ENCODE measurements around the gene GRID1.

GRID1 gene

GRCh38 chr10:85638797-85639196 lies 727.8 kb downstream of the GRID1 start:
- no peak for DNase-seq

DNA sequence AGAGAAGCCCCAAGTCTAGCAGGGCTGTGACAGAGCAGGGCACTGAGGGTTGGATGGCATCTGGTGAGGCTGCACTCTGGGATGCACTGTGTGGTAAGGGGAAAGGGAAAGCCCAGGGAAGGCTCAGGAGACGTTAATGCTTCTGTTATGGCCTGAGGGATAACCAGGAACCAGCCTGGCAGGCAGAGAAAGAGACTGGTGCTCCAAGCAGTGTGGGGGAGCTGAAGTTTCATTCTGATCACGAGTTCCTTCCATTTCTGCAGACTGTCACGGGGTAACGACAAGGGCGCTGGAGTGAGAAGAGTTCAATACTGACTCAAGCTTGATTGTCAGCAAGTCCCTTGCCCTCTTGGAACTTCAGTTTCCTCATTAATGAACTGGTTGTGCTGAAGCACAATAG lies 730.9 kb downstream of the GRID1 start:
- no peak for DNase-seq

GRCh38 chr10:85624511-85624910 lies 742.1 kb downstream of the GRID1 start:
- no peak for DNase-seq

DNA sequence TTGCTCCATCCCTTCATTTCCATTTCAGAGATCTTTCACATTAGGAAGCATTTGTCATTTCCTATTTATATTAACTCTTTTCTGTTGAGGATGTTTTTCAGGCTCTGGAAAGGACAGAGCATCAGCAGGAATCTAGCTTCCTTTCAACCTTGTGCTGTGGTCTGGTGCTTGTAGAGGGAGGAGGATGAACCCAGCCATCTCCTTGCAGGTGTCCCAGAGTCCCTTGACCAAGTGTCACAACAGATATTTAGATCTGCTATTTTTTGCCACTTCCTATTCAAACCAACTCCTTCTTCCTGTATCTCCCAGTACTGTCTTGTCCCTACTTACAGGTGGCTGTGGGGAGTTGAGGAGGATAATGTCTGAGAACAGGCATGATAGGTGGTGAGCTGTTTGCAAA lies 742.8 kb downstream of the GRID1 start:
- DNase-seq, result no peak

DNA sequence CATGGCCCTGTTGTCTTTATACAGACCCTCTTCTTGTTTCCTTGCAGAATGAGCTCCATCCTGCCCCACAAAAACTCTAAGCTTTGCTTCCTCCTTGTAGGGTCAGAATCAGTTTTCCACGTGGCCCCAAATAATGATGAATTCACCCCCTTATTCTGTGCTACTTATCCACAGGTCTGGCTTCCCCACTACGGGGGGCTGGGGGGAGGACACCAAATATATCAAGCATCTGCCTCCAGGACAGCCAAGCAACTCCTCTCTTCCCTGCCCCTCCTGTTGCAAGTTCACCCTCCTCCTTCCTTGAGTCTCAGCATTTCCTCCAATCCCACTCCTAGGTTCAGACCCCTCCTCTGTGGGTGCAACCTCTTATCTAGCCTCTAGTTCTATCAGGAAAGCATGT lies 743.3 kb downstream of the GRID1 start:
- DNase-seq, result no peak

DNA sequence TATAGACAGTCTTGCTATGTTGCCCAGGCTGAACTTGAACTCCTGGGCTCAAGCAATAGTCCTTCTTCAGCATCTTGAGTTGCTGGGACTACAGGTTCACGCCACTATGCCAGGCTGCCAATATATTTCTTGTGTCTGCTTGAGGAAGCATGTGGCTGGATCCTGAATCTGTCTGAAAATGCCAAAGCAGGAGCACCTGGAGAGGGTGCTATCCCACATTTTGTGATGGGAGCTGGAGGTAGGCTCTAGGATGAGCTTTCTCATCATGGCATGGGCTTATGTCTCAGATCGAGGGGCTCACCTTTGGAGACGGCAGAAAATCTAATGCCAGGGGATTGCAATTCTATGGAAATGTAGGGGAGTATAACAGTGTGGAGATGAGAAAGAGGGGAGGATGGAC lies 744.2 kb downstream of the GRID1 start:
- DNase-seq, result no peak

DNA sequence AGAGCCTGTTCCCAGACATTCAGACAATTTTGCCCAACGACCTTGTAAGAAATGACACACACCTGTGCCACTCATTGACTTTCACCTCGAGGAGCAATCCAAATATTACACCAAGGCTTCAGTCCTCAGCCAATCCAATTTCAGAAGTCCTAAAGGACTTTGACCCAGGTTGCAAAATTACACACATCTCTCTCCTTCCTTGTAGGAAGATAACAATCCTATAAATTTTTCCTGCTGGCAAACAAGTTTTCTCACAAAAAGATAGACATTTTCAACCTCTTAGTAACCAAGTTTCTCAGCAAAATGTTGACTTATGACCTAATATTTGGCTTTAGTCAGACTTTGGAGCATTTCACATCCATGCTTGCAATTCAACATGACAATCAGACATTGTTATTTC lies 745.0 kb downstream of the GRID1 start:
- DNase-seq, result no peak

- DNase-seq, result no peak
Measured at GRCh38 chr10:85620807-85621206, 745.8 kb downstream of the GRID1 start.

DNA sequence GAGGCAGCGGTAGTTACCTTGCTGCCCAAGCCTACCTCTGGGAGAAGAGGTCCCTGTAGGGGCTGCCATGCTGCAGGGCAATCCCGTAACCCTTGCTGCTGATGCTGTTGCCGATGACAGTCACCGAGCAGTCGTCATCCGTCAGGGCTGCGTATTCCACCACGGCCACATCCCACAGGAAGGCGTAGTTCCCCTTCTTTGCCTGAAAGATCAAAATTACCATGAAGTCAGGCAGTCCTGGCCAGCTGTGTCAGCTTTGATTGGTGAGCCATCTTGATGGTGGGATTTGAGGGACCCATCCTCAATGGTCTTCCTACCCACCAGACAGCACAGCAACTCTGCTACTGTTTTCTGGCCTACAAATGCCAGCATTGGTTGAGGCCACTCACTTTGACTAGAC lies 746.8 kb downstream of the GRID1 start:
- no peak for DNase-seq

DNA sequence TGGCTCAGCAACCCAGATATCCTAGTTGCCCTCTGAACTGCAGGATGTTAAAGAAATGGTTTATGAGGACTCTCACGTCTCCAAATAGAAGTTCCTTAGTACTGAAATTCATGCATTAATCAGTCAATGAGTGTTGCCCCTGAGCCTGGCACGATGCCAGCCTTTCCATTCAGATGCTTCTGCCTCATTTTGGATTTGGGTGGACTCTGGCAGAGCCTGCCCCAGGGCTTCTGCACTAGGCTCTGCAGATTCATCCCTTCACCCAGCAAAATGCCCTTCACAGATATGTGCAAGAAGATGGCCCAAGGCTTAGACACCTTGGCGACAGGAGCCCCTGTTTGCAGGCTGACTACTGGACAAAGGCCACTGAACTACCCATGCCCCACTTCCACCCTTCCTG lies 747.8 kb downstream of the GRID1 start:
- no peak for DNase-seq

GRCh38 chr10:85617751-85618546 lies 748.6 kb downstream of the GRID1 start:
- DNase-seq, result no peak

DNA sequence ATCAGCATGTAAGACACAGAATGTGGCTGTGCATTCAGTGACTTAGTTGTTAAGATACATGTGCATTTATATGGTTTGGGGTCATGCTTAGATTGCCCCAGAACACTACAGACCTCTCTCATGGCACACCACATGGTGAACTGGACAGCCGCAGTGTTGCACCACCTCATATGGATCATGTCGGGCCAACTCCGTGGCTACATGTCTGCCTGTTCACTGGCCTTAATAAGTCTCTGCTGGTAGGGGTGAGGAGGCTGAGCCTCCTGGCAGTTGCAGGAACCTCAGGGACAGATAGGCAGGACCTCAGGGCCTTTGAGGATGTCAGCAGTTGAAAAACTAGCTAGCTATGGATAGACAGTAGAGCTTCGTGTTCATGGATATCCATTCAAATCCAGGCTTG lies 751.0 kb downstream of the GRID1 start:
- no peak for DNase-seq

DNA sequence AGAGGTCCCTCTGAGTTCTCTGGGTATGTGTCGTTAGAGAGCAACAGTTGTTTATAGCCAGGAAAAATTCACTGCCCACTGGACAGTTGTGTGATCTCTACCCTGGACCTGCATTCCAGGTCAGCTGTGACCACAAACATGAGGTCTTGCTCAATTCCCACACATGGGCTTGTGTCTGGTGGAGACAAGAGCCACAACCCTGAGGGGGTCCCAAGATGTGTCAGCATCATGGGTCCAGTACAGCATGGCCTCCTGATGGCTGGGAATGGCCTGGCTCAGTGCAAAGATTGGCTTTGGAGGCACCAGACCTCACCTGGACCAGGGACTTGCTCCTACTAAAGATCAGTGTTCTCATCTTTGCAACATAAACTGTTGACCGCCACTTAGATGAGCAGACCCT lies 751.6 kb downstream of the GRID1 start:
- DNase-seq, result no peak

DNA sequence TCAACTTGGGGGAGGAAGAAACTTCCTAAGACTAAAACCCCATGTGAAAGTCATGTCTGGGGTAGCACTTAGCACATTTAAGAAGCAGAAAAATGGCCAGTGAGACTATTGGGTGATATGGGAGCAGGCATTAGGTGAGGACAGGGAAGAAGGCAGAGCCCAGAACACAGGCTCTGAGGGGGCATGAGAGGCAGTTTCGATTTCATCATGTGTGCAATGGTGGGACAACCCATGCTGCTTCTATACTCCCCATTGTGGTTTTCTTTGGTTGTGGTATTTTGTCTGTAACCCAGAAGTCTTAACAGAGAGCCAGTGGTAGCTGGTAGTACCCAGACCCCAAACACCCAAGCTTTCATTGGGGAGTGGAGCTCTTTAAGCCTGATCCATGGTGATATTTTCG lies 752.0 kb downstream of the GRID1 start:
- no peak for DNase-seq

GRCh38 chr10:85613391-85613790 lies 753.2 kb downstream of the GRID1 start:
- DNase-seq, result no peak

DNA sequence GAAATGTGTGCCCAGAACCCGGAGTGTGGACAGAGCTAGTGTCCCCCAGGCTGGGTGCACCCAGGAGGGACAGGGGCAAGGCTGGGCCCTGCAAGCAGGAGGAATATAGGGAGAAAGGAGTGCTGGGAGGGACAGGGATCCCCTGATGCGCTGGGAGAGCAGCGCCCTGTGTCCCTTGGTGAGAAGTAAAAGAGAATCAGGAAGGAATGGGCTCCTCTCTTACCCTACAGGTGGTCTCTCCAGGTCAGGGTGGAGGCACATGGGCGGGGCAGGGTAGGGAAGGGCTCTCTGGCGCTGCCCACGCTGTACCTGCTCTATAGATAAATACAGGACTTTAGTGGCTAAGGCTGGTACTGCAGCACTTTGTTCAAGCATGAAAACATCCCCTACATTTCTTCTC lies 753.8 kb downstream of the GRID1 start:
- DNase-seq, result no peak

GRCh38 chr10:85612378-85612775 lies 754.2 kb downstream of the GRID1 start:
- peak; percentile 41 for DNase-seq

GRCh38 chr10:85611746-85612377 lies 754.7 kb downstream of the GRID1 start:
- DNase-seq, result no peak

DNA sequence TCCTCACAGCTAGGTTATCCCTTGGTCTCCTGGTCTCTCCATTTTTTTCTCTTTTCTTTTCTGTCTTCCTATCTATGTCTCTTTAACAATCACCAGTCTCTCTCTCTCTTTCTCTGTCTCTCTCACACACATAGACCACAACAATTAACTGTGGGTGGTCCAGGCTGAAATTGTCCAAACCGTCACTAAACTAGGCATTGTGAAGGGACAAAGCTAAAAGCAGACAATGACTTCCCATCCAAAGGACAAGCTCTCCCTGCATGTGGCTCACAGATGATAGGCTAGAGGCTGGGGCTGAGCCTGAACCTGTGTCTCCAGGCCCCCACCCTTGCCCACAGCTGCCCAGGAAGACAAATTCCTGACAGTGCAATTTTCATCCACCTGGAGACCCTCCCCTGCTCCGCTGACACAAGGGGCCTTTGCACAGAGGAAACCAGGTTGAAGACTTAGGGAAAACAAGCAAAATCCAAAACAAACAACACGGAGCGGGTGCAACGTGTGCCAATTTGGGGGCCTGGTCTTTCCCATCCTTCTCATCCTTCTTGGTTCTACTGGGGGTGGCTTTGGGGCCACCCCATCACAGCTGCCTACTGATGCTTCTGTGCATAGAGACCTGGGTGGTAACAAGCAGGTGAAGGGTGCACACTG lies 755.4 kb downstream of the GRID1 start:
- no peak for DNase-seq

DNA sequence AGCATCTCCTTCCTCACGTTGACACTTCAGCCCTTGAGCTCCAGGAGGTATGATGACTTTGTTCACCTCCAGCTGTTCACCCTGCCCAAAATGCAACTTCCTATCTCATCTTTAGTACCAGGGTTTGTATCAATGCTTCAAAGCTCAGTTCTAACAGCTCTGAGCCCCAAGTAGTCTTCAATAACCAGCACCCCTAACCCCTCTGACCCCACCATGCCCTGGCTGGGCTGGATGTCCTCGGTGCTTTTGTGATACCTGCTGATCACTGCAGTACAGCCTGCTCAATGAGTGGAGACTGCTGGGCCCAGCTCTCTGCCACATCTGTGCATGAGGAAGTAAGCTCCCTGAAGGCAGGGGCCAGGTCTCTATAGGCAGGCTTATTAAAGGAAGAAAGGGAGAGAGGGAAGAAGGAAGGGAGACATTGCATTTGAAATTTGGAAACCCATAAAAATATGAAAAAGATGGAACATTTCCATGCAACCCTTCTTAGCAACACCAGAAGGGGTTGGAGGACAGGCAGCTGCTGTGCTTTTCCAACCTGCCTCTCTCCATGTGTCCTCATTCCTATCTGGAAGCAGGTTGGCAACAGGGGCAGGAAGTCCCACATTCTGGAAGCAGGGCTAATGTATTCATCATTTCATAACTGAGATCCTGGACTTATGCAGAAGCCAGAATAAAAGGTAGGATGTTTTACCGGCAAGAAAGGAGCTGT lies 756.1 kb downstream of the GRID1 start:
- DNase-seq, result no peak

GRCh38 chr10:85609509-85609908 lies 757.1 kb downstream of the GRID1 start:
- no peak for DNase-seq

DNA sequence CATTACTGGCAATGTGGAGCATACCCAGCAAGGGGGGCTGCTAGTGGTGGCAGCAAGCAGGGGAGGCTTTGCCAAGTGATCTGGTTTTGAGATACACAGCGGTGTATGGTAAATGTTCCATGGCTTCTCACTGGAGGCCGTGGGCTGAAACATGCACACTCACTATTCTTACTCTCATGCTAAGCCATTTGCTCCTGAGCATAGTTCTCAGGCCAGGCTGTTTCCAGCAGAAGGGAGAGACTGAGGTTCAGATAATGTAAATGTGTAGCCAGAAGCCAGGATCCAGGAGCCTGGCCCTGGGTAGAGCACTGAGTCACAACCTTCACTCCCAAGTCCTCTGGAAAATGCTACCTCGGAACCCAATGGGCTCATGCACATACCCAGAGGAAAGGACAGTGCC lies 757.9 kb downstream of the GRID1 start:
- DNase-seq, result no peak

- DNase-seq, result no peak
Measured at GRCh38 chr10:85607043-85607695, 759.4 kb downstream of the GRID1 start.
